Measurements from ENCODE around the gene B4GALT5. TPM values are rescaled to one million over a fixed set of nuclear protein-coding genes. Genes with fewer than 3 reads are reported as not detected.

The B4GALT5 gene
- polyA plus RNA-seq, 2 of the 4 experiments (the other 2 are of a cell fraction) = 84.0 to 88.7 TPM

DNA sequence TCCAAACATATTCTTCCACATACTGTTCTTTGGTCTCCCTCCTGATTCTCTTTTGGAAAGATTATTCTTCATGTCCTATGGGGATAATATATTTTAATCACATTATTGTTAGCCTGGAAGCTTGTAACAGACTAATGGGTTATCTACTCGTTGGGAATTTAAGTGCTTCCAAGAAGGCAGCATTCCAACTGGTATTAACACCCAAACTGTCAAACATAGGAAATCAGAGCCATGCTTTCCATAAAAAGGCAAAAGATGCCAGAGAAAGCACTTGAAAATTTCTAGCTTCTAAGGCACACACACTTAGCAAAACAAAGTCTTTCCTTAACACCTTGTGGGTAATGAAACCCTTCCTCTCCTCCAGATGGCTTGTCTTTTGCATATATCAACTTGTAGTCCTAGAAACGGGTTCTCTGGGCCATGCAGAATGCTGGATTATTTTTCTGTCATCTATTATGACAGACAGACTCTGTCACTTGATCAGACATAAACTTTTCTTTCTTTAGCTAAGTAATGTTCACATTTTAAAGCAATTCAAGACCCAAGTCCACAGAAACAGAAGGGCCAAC is 41.5 kb downstream of the B4GALT5 start:
- H3K4me1 ChIP-seq = peaks cover 94% of the 10 kb centered on the region
- ChIA-PET POLR2A (no interaction called here), CTCF (interaction anchor here (0.6 to 2.1 kb wide), 9 partner anchors 10 to 189 kb away, joined by 3 to 10 read pairs (median 3); no protein-coding TSS in a partner anchor)
- no peak for DNase-seq (ENCODE audit: low read depth in 1 of 2, low spot score in 1 of 2)
- H3K4me3 ChIP-seq = no peak overlapping the region
- no peak for FAIRE-seq
- no peak for ATAC-seq
- H3K9me3 ChIP-seq = no peaks in the 10 kb centered on the region
- H3K4me2 ChIP-seq = peak overlapping the region; percentile 97
- no peak for TF ChIP-seq ZC3H11A (IDR thresholded peaks at IDR 0.05)
- TF ChIP-seq CHD2 (IDR thresholded peaks at IDR 0.05; ENCODE audit: low read length, partially characterized antibody) = no peak
- no peak for TF ChIP-seq RFX5 (IDR thresholded peaks at IDR 0.05)
- no peak for TF ChIP-seq TP53 (CRISPR knock-in tag; IDR thresholded peaks at IDR 0.05)
- TF ChIP-seq POLR2AphosphoS2 (conservative IDR thresholded peaks at IDR 0.05; ENCODE audit: low read length) = no peak
- TF ChIP-seq CEBPB (IDR thresholded peaks at IDR 0.05) = no peak
- no peak for TF ChIP-seq SREBF2 (IDR thresholded peaks at IDR 0.05)
- TF ChIP-seq EHF (CRISPR knock-in tag; IDR thresholded peaks at IDR 0.05) = no peak
- TF ChIP-seq RARB (CRISPR knock-in tag; IDR thresholded peaks at IDR 0.05) = no peak
- no peak for TF ChIP-seq HOXB5 (CRISPR knock-in tag; IDR thresholded peaks at IDR 0.05)
- TF ChIP-seq MAFK (IDR thresholded peaks at IDR 0.05; ENCODE audit: partially characterized antibody) = no peak
- TF ChIP-seq, protein P1, sequence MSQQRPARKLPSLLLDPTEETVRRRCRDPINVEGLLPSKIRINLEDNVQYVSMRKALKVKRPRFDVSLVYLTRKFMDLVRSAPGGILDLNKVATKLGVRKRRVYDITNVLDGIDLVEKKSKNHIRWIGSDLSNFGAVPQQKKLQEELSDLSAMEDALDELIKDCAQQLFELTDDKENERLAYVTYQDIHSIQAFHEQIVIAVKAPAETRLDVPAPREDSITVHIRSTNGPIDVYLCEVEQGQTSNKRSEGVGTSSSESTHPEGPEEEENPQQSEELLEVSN (IDR thresholded peaks at IDR 0.05; ENCODE audit: borderline replicate concordance, low read depth) = no peak
- no peak for TF ChIP-seq SMC3 (IDR thresholded peaks at IDR 0.05)
- no peak for TF ChIP-seq NFE2L2 (conservative IDR thresholded peaks at IDR 0.05; ENCODE audit: low read length)
- no peak for TF ChIP-seq FOSB (CRISPR knock-in tag; IDR thresholded peaks at IDR 0.05)
- peak overlapping the region; percentile 96 to 97; a peak in 5 of 6 replicates for H3K27ac ChIP-seq
- 70% methylated on average over 2 of the region's 2 CpGs for WGBS (ENCODE audit: missing lambda C conversion rate)

DNA sequence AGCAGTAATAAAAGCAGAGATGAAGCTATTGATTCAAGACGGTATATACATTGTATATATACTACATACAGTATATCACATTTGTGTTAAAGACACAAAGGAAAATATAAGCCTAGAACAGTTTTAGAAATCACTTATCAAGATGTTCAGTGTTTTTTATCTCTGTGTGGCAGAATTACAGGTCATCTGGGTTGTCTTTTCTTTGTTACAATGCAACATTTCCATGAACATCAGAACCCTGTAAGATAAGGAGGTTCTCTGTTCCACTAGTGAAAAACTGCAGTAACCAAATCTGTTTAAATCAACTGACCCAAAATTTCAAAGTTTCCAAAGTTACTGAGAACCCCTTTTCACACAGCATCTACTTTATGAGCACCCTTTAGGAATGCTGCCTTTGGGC is 42.2 kb downstream of the B4GALT5 start:
- DNase-seq (ENCODE audit: low read depth in 1 of 2, low spot score in 1 of 2) (no peak), ATAC-seq (no peak), FAIRE-seq (no peak)
- Histone ChIP-seq H3K4me2 (peak overlapping the region; percentile 97; the same call in 2 of the 3 replicates), H3K4me1 (peaks cover 93% of the 10 kb centered on the region), H3K27ac (peak overlapping the region; percentile 96 to 97; a peak in 5 of 6 replicates), H3K9me3 (no peaks in the 10 kb centered on the region), H3K4me3 (no peak overlapping the region)
- WGBS (ENCODE audit: missing lambda C conversion rate) = 80% methylated on average over 1 of the region's 1 CpG
- CTCF ChIA-PET = interaction anchor here (1.0 to 2.1 kb wide), 8 partner anchors 9 to 175 kb away, joined by 3 to 10 read pairs (median 4); no protein-coding TSS in a partner anchor
- TF ChIP-seq, protein P2, sequence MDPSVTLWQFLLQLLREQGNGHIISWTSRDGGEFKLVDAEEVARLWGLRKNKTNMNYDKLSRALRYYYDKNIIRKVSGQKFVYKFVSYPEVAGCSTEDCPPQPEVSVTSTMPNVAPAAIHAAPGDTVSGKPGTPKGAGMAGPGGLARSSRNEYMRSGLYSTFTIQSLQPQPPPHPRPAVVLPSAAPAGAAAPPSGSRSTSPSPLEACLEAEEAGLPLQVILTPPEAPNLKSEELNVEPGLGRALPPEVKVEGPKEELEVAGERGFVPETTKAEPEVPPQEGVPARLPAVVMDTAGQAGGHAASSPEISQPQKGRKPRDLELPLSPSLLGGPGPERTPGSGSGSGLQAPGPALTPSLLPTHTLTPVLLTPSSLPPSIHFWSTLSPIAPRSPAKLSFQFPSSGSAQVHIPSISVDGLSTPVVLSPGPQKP (IDR thresholded peaks at IDR 0.05; ENCODE audit: low read depth, low read length) = no peak
- TF ChIP-seq BHLHE40 (IDR thresholded peaks at IDR 0.05; ENCODE audit: low read depth, low read length) (no peak), HOXB13 (CRISPR knock-in tag; IDR thresholded peaks at IDR 0.05; ENCODE audit: low read depth) (no peak), JUN (IDR thresholded peaks at IDR 0.05) (no peak), TFCP2L1 (CRISPR knock-in tag; IDR thresholded peaks at IDR 0.05) (no peak), EHF (CRISPR knock-in tag; IDR thresholded peaks at IDR 0.05) (no peak), KDM5A (IDR thresholded peaks at IDR 0.05) (no peak), EHMT2 (IDR thresholded peaks at IDR 0.05; ENCODE audit: low read depth) (no peak), HOXB5 (CRISPR knock-in tag; IDR thresholded peaks at IDR 0.05) (no peak), CEBPB (IDR thresholded peaks at IDR 0.05) (no peak), ZC3H11A (IDR thresholded peaks at IDR 0.05) (no peak), NPAS2 (CRISPR knock-in tag; IDR thresholded peaks at IDR 0.05; ENCODE audit: borderline replicate concordance) (no peak)
- TF ChIP-seq, protein P3, sequence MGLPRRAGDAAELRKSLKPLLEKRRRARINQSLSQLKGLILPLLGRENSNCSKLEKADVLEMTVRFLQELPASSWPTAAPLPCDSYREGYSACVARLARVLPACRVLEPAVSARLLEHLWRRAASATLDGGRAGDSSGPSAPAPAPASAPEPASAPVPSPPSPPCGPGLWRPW (IDR thresholded peaks at IDR 0.05) = no peak
- POLR2A ChIA-PET = no interaction called here

Data from A549 (cell line).